Measurements from ENCODE around the gene TTC13.
A peak's percentile ranks its signal among the peaks of the same experiment; 100 is the strongest.

TTC13 gene

DNA sequence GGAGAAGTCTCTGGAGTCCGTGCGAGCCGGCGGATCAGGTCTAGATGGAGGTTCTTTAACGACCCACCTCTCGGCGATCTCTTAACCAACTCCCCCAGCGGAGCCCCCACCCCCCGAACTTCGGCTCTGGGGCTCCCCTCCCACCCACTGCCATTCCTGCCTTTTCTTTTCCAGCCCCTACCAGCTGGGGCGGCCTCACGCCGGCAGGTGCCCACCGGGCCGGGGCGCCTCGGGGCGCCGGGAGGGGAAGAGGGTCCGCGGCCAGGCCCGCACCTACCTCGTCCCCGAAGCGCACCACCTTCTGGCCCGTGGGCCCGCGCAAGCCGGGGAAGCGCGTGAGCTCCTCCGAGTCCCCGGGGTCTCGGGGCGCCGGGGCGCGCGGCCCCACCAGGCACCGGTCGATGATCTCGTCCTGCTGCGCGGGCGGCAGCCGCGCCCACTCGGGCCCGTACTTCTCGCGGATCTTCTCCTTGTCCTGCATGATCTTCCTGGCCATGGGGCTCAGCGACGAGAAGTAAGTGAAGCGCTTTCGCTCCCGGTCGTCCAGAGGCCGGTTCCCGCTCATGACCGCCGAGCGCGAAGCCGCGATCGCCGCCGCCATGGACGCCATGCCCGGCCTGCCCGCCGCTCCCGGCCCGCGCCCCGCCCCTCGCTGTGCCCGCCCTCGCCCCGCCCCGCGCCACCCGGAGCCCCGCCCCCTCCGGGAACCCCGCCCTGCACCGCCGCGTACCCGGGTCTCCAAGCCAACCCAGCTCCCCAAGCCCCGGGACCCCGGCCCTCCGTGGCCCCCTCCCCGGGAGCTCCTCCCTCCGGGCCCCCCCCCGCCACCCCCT lies 110.5 kb downstream of the TTC13 start, which contains the start of gene C1orf198:
Gene C1orf198, minus strand, starts transcription at position 619 of the 833 bp plus-strand sequence. Its CDS starts 9 bp downstream, at position 610.
- DNase-seq: peak; percentile 78 to 80

DNA sequence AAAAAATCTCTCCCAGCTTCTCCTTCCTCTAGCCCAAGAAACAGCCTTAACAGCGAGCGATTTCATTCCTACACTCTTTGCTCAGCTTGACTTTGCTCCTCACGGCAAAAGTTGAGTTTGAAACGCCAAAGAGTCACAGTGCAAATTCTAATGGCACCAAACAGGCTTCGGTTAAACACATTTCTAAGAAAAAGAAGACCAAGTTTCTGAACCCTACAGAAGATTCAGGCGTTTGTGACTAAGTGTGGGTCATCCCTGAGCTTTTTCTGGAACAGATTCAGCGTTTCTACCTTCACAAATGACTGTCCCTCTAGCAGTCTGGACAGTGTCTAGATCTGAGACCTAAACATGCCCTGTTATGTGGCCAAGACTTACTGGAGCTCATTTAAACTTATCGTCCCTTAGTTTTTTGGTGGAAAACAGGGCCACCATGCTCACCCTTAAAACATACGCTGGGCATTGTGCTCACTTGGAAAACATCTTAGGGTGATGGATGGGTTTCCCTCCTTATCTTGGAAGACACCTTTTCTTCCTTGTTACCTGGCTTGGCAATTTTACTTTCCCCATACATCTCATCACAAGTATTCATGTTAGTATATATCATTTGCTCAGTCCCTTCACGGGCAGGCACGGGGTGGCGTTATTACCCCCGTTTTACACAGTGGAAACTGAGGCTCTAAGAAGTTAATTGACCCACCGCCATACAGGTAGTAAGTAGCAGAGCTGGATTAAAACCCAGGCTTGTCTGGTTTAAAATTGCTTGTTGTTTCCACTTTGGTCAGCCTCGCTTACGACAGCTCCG lies 111.4 kb downstream of the TTC13 start:
- DNase-seq: no peak

DNA sequence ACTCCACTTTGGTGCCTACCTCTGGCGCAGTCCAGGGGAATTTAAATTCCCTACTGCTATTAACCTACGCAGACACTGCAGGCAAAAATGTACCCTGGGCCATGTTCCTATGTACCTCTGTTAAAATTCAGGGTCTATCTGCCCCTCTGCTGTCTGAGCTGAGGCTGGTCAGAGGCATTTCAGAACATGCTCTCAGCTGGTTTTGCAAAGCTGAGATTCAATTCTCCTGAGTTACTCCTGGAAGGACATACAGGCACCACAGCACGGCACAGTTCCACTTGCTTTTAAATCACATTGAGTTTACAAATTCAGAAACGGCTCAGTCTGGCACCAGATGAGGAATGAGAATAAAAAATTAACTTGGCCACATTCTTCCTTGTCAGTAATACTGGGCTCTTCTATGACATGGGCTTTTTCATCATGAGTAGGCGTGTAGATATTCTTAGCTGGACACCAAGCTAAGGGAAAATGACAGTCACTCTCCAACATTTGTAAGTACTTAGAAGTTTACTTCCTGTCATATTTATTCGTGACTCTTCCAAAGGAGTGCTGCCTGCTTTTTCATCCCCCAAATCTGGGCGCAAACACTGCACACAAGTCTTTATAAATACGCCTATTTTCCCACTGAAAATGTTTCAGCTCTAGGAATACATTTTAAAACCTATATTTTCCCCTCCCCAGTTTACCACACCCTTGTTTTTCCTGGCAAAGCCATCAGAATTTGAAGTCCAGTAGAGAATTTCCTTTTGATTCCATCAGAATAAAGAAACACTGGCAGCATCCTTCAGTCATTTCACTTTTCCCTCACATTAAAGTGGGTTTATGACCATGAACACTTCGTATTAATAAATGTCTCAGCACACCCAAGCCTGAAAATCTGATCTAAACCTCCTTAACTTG lies 112.2 kb downstream of the TTC13 start:
- DNase-seq: no peak

DNA sequence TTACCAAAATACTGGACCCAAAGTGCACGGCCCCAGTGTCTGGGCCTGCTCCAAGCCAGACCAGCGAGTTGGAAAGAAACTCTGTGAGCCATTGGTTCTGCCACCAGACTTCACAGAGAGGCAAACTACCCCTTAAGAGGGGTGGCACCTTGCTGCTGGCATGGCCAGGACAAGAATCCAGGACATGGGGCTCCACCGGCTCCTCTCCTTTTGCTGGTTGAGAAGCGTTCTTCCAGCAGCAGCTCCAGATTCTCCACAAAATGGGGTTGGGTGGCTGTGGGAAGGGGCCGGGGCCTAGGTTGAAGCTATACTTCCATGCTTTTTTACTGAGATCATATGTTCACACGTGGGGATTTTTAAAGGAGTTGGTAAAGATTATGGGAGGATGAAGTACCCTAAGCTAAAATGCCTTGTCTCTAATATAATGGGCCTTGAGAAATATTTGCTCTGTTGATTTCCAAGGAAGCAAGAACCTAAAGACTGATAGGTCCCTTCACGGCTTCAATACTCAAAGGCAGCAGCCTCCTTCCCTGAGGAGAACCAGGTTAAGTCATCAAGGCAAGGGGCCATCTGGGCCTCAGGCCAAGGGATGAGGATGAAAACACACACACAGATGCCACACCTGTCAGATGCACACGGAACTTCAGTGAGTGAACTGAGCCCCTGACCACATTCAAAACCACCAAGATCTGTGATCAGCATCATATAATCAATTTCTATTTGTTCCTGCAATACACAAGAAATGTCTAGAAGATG lies 113.4 kb downstream of the TTC13 start:
- no peak for DNase-seq

DNA sequence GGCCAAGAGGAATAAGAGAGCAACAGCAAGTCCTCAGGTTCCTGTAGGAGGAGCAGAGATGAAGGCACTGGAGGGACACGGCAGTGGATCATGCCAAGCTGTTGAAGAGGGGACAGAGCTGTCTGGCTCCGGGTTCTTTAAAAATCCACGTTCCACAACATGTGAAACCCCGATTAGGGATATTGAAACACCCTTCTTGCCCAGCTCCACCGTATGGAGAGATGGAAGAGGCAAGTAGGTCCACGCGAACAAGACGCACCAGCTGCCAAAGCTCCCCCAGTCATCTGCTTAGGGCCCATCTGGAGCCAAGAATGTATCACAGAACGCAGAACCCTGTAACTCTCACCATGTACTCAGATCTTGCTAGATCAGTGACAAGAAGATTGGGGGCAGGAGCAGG lies 114.2 kb downstream of the TTC13 start:
- DNase-seq: no peak

DNA sequence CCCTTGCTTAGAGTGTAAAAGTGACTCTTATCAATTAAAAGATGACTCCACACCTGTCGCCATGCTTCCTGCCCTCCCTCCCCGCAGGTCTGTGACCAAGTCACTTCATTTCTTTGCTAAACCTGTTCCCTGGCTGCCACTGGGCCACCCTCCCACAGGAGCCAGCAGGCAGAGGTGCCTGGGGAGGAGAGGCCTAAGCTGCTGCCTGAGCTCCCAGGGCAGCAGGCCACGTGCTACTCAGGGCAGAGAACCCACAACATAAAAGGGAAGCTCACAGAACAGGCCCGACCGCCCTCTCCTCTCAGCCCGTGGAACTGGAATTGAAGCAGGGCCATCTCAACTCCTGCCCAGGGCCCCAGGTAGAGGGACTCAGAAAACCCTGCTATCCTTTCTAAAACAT lies 115.2 kb downstream of the TTC13 start:
- DNase-seq: peak in 1 of 2 donors; percentile 3

DNA sequence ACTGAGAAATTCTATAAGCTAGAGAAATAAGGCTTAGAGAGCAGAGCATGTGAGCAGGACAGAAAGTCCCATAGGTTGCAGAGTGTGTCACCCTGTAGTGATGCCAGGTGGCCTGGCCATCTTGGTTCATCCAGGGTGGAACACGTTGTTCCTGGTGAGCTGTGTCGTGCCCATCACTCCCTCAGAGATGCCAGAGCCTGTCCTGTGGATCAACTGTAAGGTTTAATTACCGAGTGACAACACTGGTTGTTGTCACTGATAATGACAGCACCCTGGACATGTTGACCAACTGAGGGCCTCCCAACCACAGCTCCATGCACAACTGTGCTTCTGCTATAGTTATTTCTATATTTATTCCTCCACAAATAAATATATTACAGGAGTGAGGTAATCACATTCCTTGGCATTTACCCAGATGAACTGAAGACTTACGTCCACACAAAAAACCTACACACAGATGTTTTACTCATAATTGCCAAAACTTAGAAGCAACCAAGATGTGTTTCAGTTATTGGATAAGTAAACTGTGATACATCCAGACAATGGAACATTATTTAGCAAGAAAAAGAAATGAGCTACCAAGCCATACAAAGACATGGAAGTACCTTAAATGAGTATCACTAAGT lies 116.6 kb downstream of the TTC13 start:
- no peak for DNase-seq

DNA sequence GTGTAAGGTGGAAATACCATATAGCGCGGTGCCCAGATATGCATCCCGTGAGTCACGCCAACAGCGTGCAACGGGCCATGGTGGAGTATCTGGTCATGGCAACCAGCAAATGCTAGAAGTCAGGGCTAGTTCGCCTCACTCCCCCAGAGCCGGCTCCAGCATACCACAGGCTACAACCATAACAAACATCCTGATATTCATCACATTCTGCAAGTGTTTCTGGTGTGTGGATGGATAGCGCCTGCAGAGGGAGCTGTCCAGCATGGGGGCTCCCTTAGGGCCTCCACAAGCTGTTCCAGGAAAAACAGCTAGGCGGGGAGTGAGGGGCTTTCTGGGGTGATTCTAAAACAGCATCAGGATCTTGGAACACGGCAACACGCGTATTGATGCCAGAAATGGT lies 117.2 kb downstream of the TTC13 start:
- no peak for DNase-seq

DNA sequence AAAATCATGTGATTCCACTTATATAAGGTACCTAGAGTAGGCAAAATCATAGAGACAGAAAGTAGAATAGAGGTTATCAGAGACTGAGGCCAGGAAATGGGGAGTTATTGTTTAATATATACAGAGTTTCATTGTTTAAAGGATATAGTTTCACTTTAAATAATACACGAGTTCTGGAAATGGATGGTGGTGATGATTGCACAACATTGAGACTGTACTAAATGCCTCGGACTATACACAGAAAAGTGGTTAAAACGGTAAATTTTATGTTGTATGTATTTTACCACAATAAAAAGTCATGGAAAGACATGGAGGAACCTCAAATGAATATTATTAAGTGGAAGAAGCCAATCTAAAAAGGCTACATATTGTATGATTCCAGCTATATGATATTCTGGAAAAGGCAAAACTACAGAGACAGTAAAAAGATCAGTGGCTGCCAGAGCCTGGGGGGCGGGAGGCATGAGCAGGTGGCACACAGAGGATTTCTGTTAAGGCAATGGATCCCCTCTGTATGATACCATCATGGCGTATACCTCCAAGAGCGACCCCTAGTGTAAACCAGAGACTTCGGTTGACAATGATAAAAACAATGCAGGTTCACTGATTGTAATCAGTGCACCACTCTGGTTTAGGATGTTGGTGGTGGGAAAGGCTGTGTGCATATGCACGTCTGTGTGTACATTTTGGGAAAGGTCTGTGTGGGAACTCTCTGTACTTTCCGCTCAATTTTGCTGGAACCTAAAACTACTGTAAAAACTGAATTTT lies 117.9 kb downstream of the TTC13 start:
- no peak for DNase-seq

DNA sequence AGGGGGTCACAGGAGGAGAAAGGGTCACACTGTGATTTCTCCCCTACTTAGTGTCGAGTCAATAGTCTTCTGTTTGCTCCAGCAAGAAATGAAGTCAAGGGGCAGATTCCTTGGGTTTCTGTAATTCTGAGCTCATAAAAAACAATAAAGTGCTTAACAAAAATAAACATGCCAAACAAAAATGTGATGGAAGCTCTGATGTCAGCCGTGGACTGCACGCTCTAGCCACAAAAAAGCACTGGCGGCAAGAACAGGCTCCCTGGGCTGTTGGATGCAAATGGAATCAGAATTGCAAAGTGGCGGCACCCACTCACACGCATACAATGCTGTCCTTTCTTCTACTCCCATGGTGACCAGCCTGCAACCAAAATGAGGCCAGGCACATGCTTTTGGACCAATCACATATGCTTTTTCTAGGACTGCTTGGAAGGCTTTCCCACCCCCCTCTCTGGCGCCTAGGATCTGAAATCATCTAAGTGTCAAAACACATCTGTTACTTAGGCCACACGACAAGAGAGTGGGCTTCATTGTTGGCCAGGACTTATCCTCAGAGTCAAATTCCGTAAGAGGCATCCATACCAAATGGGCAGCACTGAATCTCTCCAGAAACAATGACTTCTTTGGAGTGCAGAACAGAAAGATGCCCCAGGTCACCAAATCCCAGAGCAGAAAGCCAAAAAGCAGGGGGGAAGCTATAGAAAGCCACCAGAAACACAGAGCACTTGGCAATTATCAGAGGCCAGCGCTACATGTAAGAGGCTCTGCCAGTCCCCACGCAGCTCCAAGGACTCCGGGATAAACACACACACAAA lies 119.5 kb downstream of the TTC13 start:
- no peak for DNase-seq

DNA sequence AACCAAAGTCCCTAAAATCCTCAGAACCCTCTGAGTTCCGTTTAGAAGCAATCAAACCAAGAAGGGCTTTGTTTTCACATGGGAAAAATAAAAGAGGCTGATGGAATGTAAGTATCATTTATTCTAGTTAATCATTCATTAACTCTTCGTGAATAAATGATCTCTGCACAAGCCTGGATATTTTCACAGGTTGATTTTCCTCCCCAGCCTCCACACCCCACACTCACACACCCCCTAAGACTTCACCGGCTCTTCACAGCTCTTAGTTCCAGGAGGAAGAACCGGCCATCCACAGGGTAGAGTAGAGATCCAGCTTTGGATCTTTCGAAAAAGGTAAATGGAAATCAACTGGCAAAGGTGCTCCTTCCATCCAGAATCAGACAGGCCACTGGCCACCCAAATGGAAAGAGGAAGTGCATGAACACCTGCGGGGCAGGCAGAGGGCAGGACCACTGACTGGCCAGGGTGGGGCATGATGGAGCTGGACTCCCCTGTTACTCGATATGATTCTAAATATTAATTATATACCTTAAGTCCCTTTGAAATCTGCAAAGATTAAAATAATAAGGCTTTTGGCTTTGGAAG lies 120.3 kb downstream of the TTC13 start:
- DNase-seq: no peak

DNA sequence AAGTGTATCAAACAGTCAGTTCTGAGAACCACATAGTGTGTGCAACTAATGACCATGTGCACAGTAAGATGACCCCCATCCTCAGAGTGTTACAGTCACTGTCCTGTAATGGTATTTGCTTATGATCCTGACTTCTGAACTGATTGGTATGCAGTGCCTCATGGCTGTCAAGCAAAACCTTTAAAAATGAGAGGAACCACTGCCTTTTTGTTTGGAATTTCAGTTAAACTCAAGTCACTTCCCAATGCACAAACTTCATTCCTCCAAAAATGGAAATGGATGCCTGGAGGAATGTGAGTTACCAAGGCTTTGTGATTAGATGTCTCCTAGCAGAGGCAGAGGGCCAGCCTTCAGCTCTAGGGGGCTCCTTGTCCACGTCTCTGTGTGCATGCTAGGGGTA lies 120.8 kb downstream of the TTC13 start:
- DNase-seq: no peak

DNA sequence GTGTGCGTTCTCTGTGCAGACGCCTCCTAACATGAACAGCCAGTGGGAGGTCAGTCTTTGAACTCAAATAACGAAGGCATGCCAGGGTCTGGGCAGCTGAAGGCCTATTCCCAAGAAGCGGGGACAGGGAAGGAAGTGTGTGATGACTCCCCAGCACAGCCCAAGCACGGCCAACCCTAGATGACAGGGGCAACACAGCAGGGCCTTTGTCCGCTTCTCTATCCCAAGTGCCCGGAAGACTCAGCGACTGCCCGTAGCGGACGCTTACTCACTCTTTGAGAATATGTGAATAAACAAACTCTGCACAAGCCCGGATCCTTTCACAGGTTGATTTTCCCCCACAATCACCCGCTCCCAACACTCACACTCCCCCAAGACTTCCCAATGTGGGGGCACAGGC lies 121.6 kb downstream of the TTC13 start:
- DNase-seq: no peak
